HG03575 (cell line): ENCODE data around the gene MYO9A.

ENCODE experiments used
- ATAC-seq: cut with Tn5 transposase; IDR thresholded peaks from one replicate; pipeline ENCODE4 v1.9.1; 2021; ENCODE audit not compliant: unreplicated experiment, insufficient number of reproducible peaks, low FRiP score; ENCODE audit errors: extremely low read depth

The MYO9A gene

GRCh38 chr15:71781179-71781964, 336.6 kb downstream of the MYO9A start:
- no peak for ATAC-seq

GRCh38 chr15:71780115-71780976, 337.6 kb downstream of the MYO9A start:
- no peak for ATAC-seq

GRCh38 chr15:71779073-71779797, 338.7 kb downstream of the MYO9A start:
- ATAC-seq = no peak

- no peak for ATAC-seq
Observed at GRCh38 chr15:71777216-71777943, 340.6 kb downstream of the MYO9A start.

- no peak for ATAC-seq
Observed at GRCh38 chr15:71776304-71776703, 341.6 kb downstream of the MYO9A start.

- ATAC-seq = no peak
Observed at GRCh38 chr15:71775856-71776255, 342.1 kb downstream of the MYO9A start.

- ATAC-seq = no peak
Observed at GRCh38 chr15:71773206-71773859, 344.6 kb downstream of the MYO9A start.
